HEK293 (cell line): ENCODE data around the gene RAB13.
A peak's percentile ranks its signal among the peaks of the same experiment; 100 is the strongest.

ENCODE experiments used
- EGR2 ChIP-seq: fragments of 450-650 bp; formaldehyde crosslinking; IDR thresholded peaks from 2 replicates; pipeline ENCODE4 v1.5.1; 2016; ENCODE audit warnings: low read depth, missing biosample characterization, missing genetic modification characterization
- GLI4 ChIP-seq: fragments of 450-650 bp; formaldehyde crosslinking; IDR thresholded peaks from 2 replicates; pipeline ENCODE4 v1.5.1; 2016; ENCODE audit warnings: missing biosample characterization, missing genetic modification characterization
- KLF7 ChIP-seq: fragments of 450-650 bp; formaldehyde crosslinking; IDR thresholded peaks from 2 replicates; pipeline ENCODE4 v1.5.1; 2016; ENCODE audit warnings: missing biosample characterization, missing genetic modification characterization, borderline replicate concordance
- PRDM10 ChIP-seq: fragments of 450-650 bp; formaldehyde crosslinking; IDR thresholded peaks from 2 replicates; pipeline ENCODE4 v1.5.1; 2016; ENCODE audit warnings: missing biosample characterization, missing genetic modification characterization
- TRIM28 ChIP-seq: IDR thresholded peaks from 2 replicates; pipeline ENCODE4 v1.6.1; 2011; ENCODE audit warnings: low read length, control low read depth, borderline replicate concordance
- TSHZ1 ChIP-seq: fragments of 450-650 bp; formaldehyde crosslinking; IDR thresholded peaks from 2 replicates; pipeline ENCODE4 v1.5.1; 2016; ENCODE audit warnings: missing biosample characterization, missing genetic modification characterization, borderline replicate concordance
- WT1 ChIP-seq: fragments of 450-650 bp; formaldehyde crosslinking; IDR thresholded peaks from 2 replicates; pipeline ENCODE4 v1.5.1; 2016; ENCODE audit warnings: missing biosample characterization, missing genetic modification characterization
- ZBTB17 ChIP-seq: fragments of 450-650 bp; formaldehyde crosslinking; IDR thresholded peaks from 2 replicates; pipeline ENCODE4 v1.5.1; 2016; ENCODE audit warnings: missing biosample characterization, missing genetic modification characterization
- ZBTB20 ChIP-seq: fragments of 450-650 bp; formaldehyde crosslinking; IDR thresholded peaks from 2 replicates; pipeline ENCODE4 v1.5.1; 2016; ENCODE audit warnings: missing biosample characterization, missing genetic modification characterization
- ZBTB49 ChIP-seq: fragments of 450-650 bp; formaldehyde crosslinking; IDR thresholded peaks from 2 replicates; pipeline ENCODE4 v1.5.1; 2016; ENCODE audit warnings: missing biosample characterization, missing genetic modification characterization, low read depth
- ZBTB6 ChIP-seq: fragments of 450-650 bp; formaldehyde crosslinking; IDR thresholded peaks from 2 replicates; pipeline ENCODE4 v1.5.1; 2017; ENCODE audit warnings: missing biosample characterization, missing genetic modification characterization
- ZFHX2 ChIP-seq: fragments of 450-650 bp; formaldehyde crosslinking; conservative IDR thresholded peaks from 2 replicates; pipeline ENCODE4 v1.5.1; 2016; ENCODE audit warnings: missing biosample characterization, missing genetic modification characterization
- ZFP37 ChIP-seq: fragments of 450-650 bp; formaldehyde crosslinking; IDR thresholded peaks from 2 replicates; pipeline ENCODE4 v1.5.1; 2016; ENCODE audit warnings: missing biosample characterization, missing genetic modification characterization
- ZIC2 ChIP-seq: fragments of 450-650 bp; formaldehyde crosslinking; IDR thresholded peaks from 2 replicates; pipeline ENCODE4 v1.5.1; 2016; ENCODE audit warnings: missing biosample characterization, missing genetic modification characterization
- ZNF121 ChIP-seq: fragments of 450-650 bp; formaldehyde crosslinking; IDR thresholded peaks from 2 replicates; pipeline ENCODE4 v1.5.1; 2016; ENCODE audit warnings: missing biosample characterization, missing genetic modification characterization
- ZNF202 ChIP-seq: fragments of 450-650 bp; formaldehyde crosslinking; IDR thresholded peaks from 2 replicates; pipeline ENCODE4 v1.5.1; 2016; ENCODE audit warnings: missing biosample characterization, missing genetic modification characterization, borderline replicate concordance
- ZNF223 ChIP-seq: fragments of 450-650 bp; formaldehyde crosslinking; IDR thresholded peaks from 2 replicates; pipeline ENCODE4 v1.5.1; 2016; ENCODE audit warnings: missing biosample characterization, missing genetic modification characterization
- ZNF24 ChIP-seq: fragments of 450-650 bp; formaldehyde crosslinking; IDR thresholded peaks from 2 replicates; pipeline ENCODE4 v1.5.1; 2016; ENCODE audit warnings: missing biosample characterization, missing genetic modification characterization
- ZNF324 ChIP-seq: fragments of 450-650 bp; formaldehyde crosslinking; IDR thresholded peaks from 2 replicates; pipeline ENCODE4 v1.5.1; 2016; ENCODE audit warnings: missing biosample characterization, missing genetic modification characterization
- ZNF37A ChIP-seq: fragments of 450-650 bp; IDR thresholded peaks from 2 replicates; pipeline ENCODE4 v1.5.1; 2018; ENCODE audit warnings: missing biosample characterization, missing genetic modification characterization
- ZNF394 ChIP-seq: fragments of 450-650 bp; formaldehyde crosslinking; IDR thresholded peaks from 2 replicates; pipeline ENCODE4 v1.5.1; 2016; ENCODE audit warnings: missing biosample characterization, missing genetic modification characterization, mild to moderate bottlenecking, moderate library complexity, borderline replicate concordance
- ZNF473 ChIP-seq: fragments of 450-650 bp; formaldehyde crosslinking; IDR thresholded peaks from 2 replicates; pipeline ENCODE4 v1.5.1; 2017; ENCODE audit warnings: missing biosample characterization, missing genetic modification characterization
- ZNF558 ChIP-seq: fragments of 450-650 bp; formaldehyde crosslinking; IDR thresholded peaks from 2 replicates; pipeline ENCODE4 v1.5.1; 2016; ENCODE audit warnings: missing biosample characterization, missing genetic modification characterization
- ZNF580 ChIP-seq: fragments of 450-650 bp; formaldehyde crosslinking; IDR thresholded peaks from 2 replicates; pipeline ENCODE4 v1.5.1; 2016; ENCODE audit warnings: missing biosample characterization, missing genetic modification characterization
- ZNF654 ChIP-seq: fragments of 450-650 bp; formaldehyde crosslinking; IDR thresholded peaks from 2 replicates; pipeline ENCODE4 v1.5.1; 2016; ENCODE audit warnings: low read depth, missing biosample characterization, missing genetic modification characterization
- ZSCAN30 ChIP-seq: fragments of 450-650 bp; IDR thresholded peaks from 2 replicates; pipeline ENCODE4 v1.5.1; 2018; ENCODE audit warnings: missing biosample characterization, mild to moderate bottlenecking, missing genetic modification characterization, moderate library complexity
- ZXDB ChIP-seq: fragments of 450-650 bp; formaldehyde crosslinking; IDR thresholded peaks from 2 replicates; pipeline ENCODE4 v1.5.1; 2016; ENCODE audit warnings: missing biosample characterization, missing genetic modification characterization

RAB13 gene

GRCh38 chr1:153958111-153958960 is 27.8 kb downstream of the RAB13 start, which contains the start of gene CRTC2 (continued):
- TF ChIP-seq TSHZ1 (peak; percentile 41; the same call in 1 of the 2 replicates), ZBTB20 (peak; percentile 98), EGR2 (peak; percentile 92), GLI4 (peak; percentile 39; the same call in 1 of the 2 replicates), ZNF121 (peak; percentile 38; the same call in 1 of the 2 replicates), ZBTB49 (tag by site-specific recombination) (no peak), TRIM28 (0 out of 2 replicates have a peak, but pooled peaks have one; percentile 29), ZFP37 (tag by site-specific recombination) (peak; percentile 96), ZNF394 (peak; percentile 99), ZNF580 (tag by site-specific recombination) (peak; percentile 48; the same call in 1 of the 2 replicates), ZBTB17 (tag by site-specific recombination) (peak; percentile 98), ZXDB (peak; percentile 89), ZBTB6 (tag by site-specific recombination) (peak; percentile 39; the same call in 1 of the 2 replicates), ZNF24 (tag by site-specific recombination) (peak; percentile 57; the same call in 1 of the 2 replicates), PRDM10 (tag by site-specific recombination) (peak; percentile 71), ZNF654 (no peak), KLF7 (peak; percentile 93), ZIC2 (tag by site-specific recombination) (peak; percentile 23; the same call in 1 of the 2 replicates), ZNF223 (tag by site-specific recombination) (0 out of 2 replicates have a peak, but pooled peaks have one; percentile 11), ZNF473 (tag by site-specific recombination) (no peak), ZNF37A (tag by site-specific recombination) (no peak), ZNF558 (tag by site-specific recombination) (no peak), ZNF202 (no peak), ZNF324 (peak; percentile 87; the same call in 1 of the 2 replicates), WT1 (tag by site-specific recombination) (peak; percentile 95), ZSCAN30 (tag by site-specific recombination) (peak; percentile 90), ZFHX2 (tag by site-specific recombination) (peak; percentile 92)
